Activated T-cell treated with anti-CD3 and anti-CD28 coated beads, Interleukin-2, amount 50 U/mL, for 24 hours (primary cell): ENCODE data around the gene GNG8.

Experiments used
- DNase-seq: peaks from one replicate; pipeline ENCODE4 v3.0.0-alpha.2; 2020
- H3K27ac Mint-ChIP-seq: 2 replicates; pipeline ENCODE4 v1.8.0; 2020; ENCODE audit warnings: mild to moderate bottlenecking, mixed read lengths
- H3K27me3 Mint-ChIP-seq: 2 replicates; pipeline ENCODE4 v1.8.0; 2020; ENCODE audit warnings: mixed read lengths
- H3K36me3 Mint-ChIP-seq: 2 replicates; pipeline ENCODE4 v1.8.0; 2020; ENCODE audit warnings: low read depth, mixed read lengths
- H3K4me1 Mint-ChIP-seq: 2 replicates; pipeline ENCODE4 v1.8.0; 2020; ENCODE audit warnings: low read depth, mixed read lengths
- H3K4me3 Mint-ChIP-seq: 2 replicates; pipeline ENCODE4 v1.8.0; 2020; ENCODE audit warnings: mild to moderate bottlenecking, moderate library complexity, mixed read lengths
- H3K9me3 Mint-ChIP-seq: 2 replicates; pipeline ENCODE4 v1.8.0; 2020; ENCODE audit warnings: mixed read lengths

GNG8 gene

GRCh38 chr19:46635920-46636761 is at the start of gene GNG8:
Gene GNG8, minus strand, starts transcription at chr19:46636202. Its CDS starts 1,520 bp downstream, at chr19:46634682.
- Mint-ChIP-seq H3K27ac (no peak within 1 kb of the TSS), H3K4me1 (peaks cover 24% of the 10 kb centered on the region), H3K9me3 (no peaks in the 10 kb centered on the region), H3K27me3 (peaks cover 8% of the 10 kb centered on the region), H3K36me3 (no peaks in the 10 kb centered on the region), H3K4me3 (peak within 1 kb of the TSS; percentile 44)
- peak; percentile 47 for DNase-seq

GRCh38 chr19:46685189-46685588 is 49.2 kb upstream of the GNG8 start:
- H3K36me3 Mint-ChIP-seq: peaks cover 82% of the 10 kb centered on the region
- no peaks in the 10 kb centered on the region for H3K9me3 Mint-ChIP-seq
- H3K4me3 Mint-ChIP-seq: no peak overlapping the region

GRCh38 chr19:46678110-46678732 is 42.2 kb upstream of the GNG8 start:
- H3K4me1 Mint-ChIP-seq: peaks cover 7% of the 10 kb centered on the region
- H3K36me3 Mint-ChIP-seq: peaks cover 86% of the 10 kb centered on the region
- no peak overlapping the region for H3K4me3 Mint-ChIP-seq
- no peaks in the 10 kb centered on the region for H3K27me3 Mint-ChIP-seq
- no peaks in the 10 kb centered on the region for H3K9me3 Mint-ChIP-seq
- H3K27ac Mint-ChIP-seq: peak overlapping the region; percentile 81
- DNase-seq: peak; percentile 75

More at GRCh38 chr19:46685189-46685588, 49.2 kb upstream of the GNG8 start:
- no peaks in the 10 kb centered on the region for H3K27me3 Mint-ChIP-seq
- no peaks in the 10 kb centered on the region for H3K4me1 Mint-ChIP-seq
- DNase-seq: no peak
- peak overlapping the region; percentile 2 for H3K27ac Mint-ChIP-seq

GRCh38 chr19:46674416-46675178 is 38.6 kb upstream of the GNG8 start:
- Mint-ChIP-seq H3K27me3 (no peaks in the 10 kb centered on the region), H3K4me1 (peaks cover 7% of the 10 kb centered on the region), H3K4me3 (no peak overlapping the region), H3K27ac (no peak overlapping the region), H3K36me3 (peaks cover 72% of the 10 kb centered on the region), H3K9me3 (peaks cover 2% of the 10 kb centered on the region)
- no peak for DNase-seq

GRCh38 chr19:46670813-46671212 is 34.8 kb upstream of the GNG8 start:
- H3K4me1 Mint-ChIP-seq: no peaks in the 10 kb centered on the region
- H3K9me3 Mint-ChIP-seq: peaks cover 2% of the 10 kb centered on the region
- no peak for DNase-seq
- peaks cover 38% of the 10 kb centered on the region for H3K36me3 Mint-ChIP-seq
- no peaks in the 10 kb centered on the region for H3K27me3 Mint-ChIP-seq
- H3K27ac Mint-ChIP-seq: peak overlapping the region; percentile 33
- H3K4me3 Mint-ChIP-seq: no peak overlapping the region

GRCh38 chr19:46668662-46669061 is 32.7 kb upstream of the GNG8 start:
- Mint-ChIP-seq H3K9me3 (peaks cover 2% of the 10 kb centered on the region), H3K27ac (no peak overlapping the region), H3K4me3 (no peak overlapping the region), H3K27me3 (no peaks in the 10 kb centered on the region), H3K36me3 (peaks cover 19% of the 10 kb centered on the region), H3K4me1 (no peaks in the 10 kb centered on the region)
- no peak for DNase-seq

- Mint-ChIP-seq H3K4me1 (peaks cover 15% of the 10 kb centered on the region), H3K27ac (no peak overlapping the region), H3K27me3 (peaks cover 3% of the 10 kb centered on the region), H3K36me3 (no peaks in the 10 kb centered on the region), H3K4me3 (no peak overlapping the region), H3K9me3 (no peaks in the 10 kb centered on the region)
- no peak for DNase-seq
These were observed 29.1 kb upstream of the GNG8 start for GRCh38 chr19:46665072-46665471.

GRCh38 chr19:46661735-46662592 is 26.0 kb upstream of the GNG8 start:
- H3K9me3 Mint-ChIP-seq: no peaks in the 10 kb centered on the region

GRCh38 chr19:46661020-46661731 is 25.2 kb upstream of the GNG8 start, which contains the start of gene DACT3:
Gene DACT3, minus strand, starts transcription at chr19:46661182. Its CDS starts 118 bp downstream, at chr19:46661064.
- H3K4me1 Mint-ChIP-seq: peaks cover 27% of the 10 kb centered on the region
- no peaks in the 10 kb centered on the region for H3K36me3 Mint-ChIP-seq
- H3K9me3 Mint-ChIP-seq: no peaks in the 10 kb centered on the region
- H3K27ac Mint-ChIP-seq: peak within 1 kb of the TSS; percentile 83
- DNase-seq: peak; percentile 100
- H3K4me3 Mint-ChIP-seq: peak within 1 kb of the TSS; percentile 73
- peaks cover 22% of the 10 kb centered on the region for H3K27me3 Mint-ChIP-seq

More at GRCh38 chr19:46661735-46662592, 26.0 kb upstream of the GNG8 start:
- Mint-ChIP-seq H3K36me3 (no peaks in the 10 kb centered on the region), H3K4me3 (peak overlapping the region; percentile 73), H3K27me3 (peaks cover 22% of the 10 kb centered on the region), H3K27ac (peak overlapping the region; percentile 83), H3K4me1 (peaks cover 22% of the 10 kb centered on the region)
- peak; percentile 77 for DNase-seq

GRCh38 chr19:46660551-46661019 is 24.6 kb upstream of the GNG8 start:
- H3K4me1 Mint-ChIP-seq: peaks cover 27% of the 10 kb centered on the region
- DNase-seq: no peak
- no peaks in the 10 kb centered on the region for H3K36me3 Mint-ChIP-seq
- H3K27me3 Mint-ChIP-seq: peaks cover 23% of the 10 kb centered on the region
- H3K9me3 Mint-ChIP-seq: no peaks in the 10 kb centered on the region
- no peak overlapping the region for H3K27ac Mint-ChIP-seq
- peak overlapping the region; percentile 73 for H3K4me3 Mint-ChIP-seq

- H3K27ac Mint-ChIP-seq: no peak overlapping the region
- H3K9me3 Mint-ChIP-seq: no peaks in the 10 kb centered on the region
- H3K27me3 Mint-ChIP-seq: peaks cover 26% of the 10 kb centered on the region
- H3K4me3 Mint-ChIP-seq: peak overlapping the region; percentile 71
- H3K36me3 Mint-ChIP-seq: no peaks in the 10 kb centered on the region
- peaks cover 27% of the 10 kb centered on the region for H3K4me1 Mint-ChIP-seq
- DNase-seq: peak; percentile 39
These were observed 24.1 kb upstream of the GNG8 start for GRCh38 chr19:46660008-46660517.

GRCh38 chr19:46659151-46660007 is 23.4 kb upstream of the GNG8 start:
- no peak for DNase-seq
- H3K27ac Mint-ChIP-seq: no peak overlapping the region

More at GRCh38 chr19:46659151-46660007, 23.4 kb upstream of the GNG8 start:
- H3K4me3 Mint-ChIP-seq: peak overlapping the region; percentile 71
- peaks cover 27% of the 10 kb centered on the region for H3K4me1 Mint-ChIP-seq
- H3K9me3 Mint-ChIP-seq: no peaks in the 10 kb centered on the region
- peaks cover 31% of the 10 kb centered on the region for H3K27me3 Mint-ChIP-seq
- H3K36me3 Mint-ChIP-seq: no peaks in the 10 kb centered on the region
